Colonic mucosa (tissue), 4 donors: ENCODE measurements around the gene GNAQ. TPM values are rescaled to one million over a fixed set of nuclear protein-coding genes. Genes with fewer than 3 reads are reported as not detected.
A peak's percentile ranks its signal among the peaks of the same experiment; 100 is the strongest.

Experiments
- DNase-seq: peaks from one replicate; pipeline ENCODE4 v3.0.0-alpha.2; 2020
- H3K27ac ChIP-seq: fragments of 200-600 bp; one replicate; pipeline ENCODE4 v1.8.0; 2021
- H3K27me3 ChIP-seq: fragments of 200-600 bp; one replicate; pipeline ENCODE4 v1.8.0; 2021
- H3K36me3 ChIP-seq: fragments of 200-600 bp; one replicate; pipeline ENCODE4 v1.8.0; 2021
- H3K4me1 ChIP-seq: fragments of 200-600 bp; one replicate; pipeline ENCODE4 v1.8.0; 2021; ENCODE audit warnings: mild to moderate bottlenecking
- H3K4me3 ChIP-seq: fragments of 200-600 bp; one replicate; pipeline ENCODE4 v1.8.0; 2021
- H3K9ac ChIP-seq, 2 donors: one replicate each; pipeline ENCODE4 v1.7.0; 2013; ENCODE audit warnings: control low read depth in 2 of 2, low read depth in 2 of 2, low read length in 2 of 2
- H3K9me3 ChIP-seq: fragments of 200-600 bp; one replicate; pipeline ENCODE4 v1.8.0; 2021
- CTCF ChIP-seq: fragments of 200-600 bp; IDR thresholded peaks from one replicate; pipeline ENCODE4 v1.8.0; 2022; ENCODE audit warnings: antibody characterized with exemption, mild to moderate bottlenecking
- intact Hi-C: fragments of 100-400 bp; cut with DNase I; formaldehyde crosslinking; loops from one replicate; pipeline ENCODE4 v1.14.1; 2022
- total RNA-seq, 2 donors: library from RNA; stranded (reverse); fragmentation: NEBNext Ultra II Directional in 1 of 2; extraction: Animal tissue kit (Norgen Biotek cat#: 25700) in 1 of 2; gene quantifications; one replicate each; pipeline ENCODE4 v1.2.1, GENCODE V29; 2021
- donor health status: healthy.
- donor health status: DM: no; HTN: no; CAD: no.
- donor health status: DM: no; HTN: no; CAD: no.

The GNAQ gene
- total RNA-seq, 2 donors from 2014 or later: 75.6 to 105 TPM

GRCh38 chr9:77953590-77953989 is 78.0 kb downstream of the GNAQ start:
- H3K4me3 ChIP-seq: no peak overlapping the region
- no peaks in the 10 kb centered on the region for H3K27me3 ChIP-seq
- no peak overlapping the region for H3K9ac ChIP-seq
- intact Hi-C loops: no loop called here
- H3K4me1 ChIP-seq: peaks cover 5% of the 10 kb centered on the region
- TF ChIP-seq CTCF: no peak
- H3K9me3 ChIP-seq: no peaks in the 10 kb centered on the region
- H3K36me3 ChIP-seq: no peaks in the 10 kb centered on the region
- DNase-seq: no peak
- H3K27ac ChIP-seq: peak overlapping the region; percentile 5

- H3K9me3 ChIP-seq: no peaks in the 10 kb centered on the region
- H3K4me3 ChIP-seq: no peak overlapping the region
- peak overlapping the region; percentile 5 for H3K27ac ChIP-seq
- peaks cover 5% of the 10 kb centered on the region for H3K4me1 ChIP-seq
- no peaks in the 10 kb centered on the region for H3K36me3 ChIP-seq
- intact Hi-C loops: no loop called here
- H3K9ac ChIP-seq: no peak overlapping the region
- no peak for DNase-seq
- no peak for TF ChIP-seq CTCF
- no peaks in the 10 kb centered on the region for H3K27me3 ChIP-seq
Measured at GRCh38 chr9:77952635-77953328, 78.8 kb downstream of the GNAQ start.

GRCh38 chr9:77951369-77951768 is 80.2 kb downstream of the GNAQ start:
- Histone ChIP-seq H3K9ac (no peak overlapping the region), H3K27me3 (no peaks in the 10 kb centered on the region), H3K36me3 (no peaks in the 10 kb centered on the region), H3K4me1 (peaks cover 17% of the 10 kb centered on the region), H3K27ac (no peak overlapping the region), H3K4me3 (no peak overlapping the region), H3K9me3 (no peaks in the 10 kb centered on the region)
- DNase-seq: no peak
- TF ChIP-seq CTCF: no peak
- intact Hi-C loops: no loop called here

GRCh38 chr9:77949751-77950436 is 81.7 kb downstream of the GNAQ start:
- Histone ChIP-seq H3K4me1 (peaks cover 31% of the 10 kb centered on the region), H3K27me3 (no peaks in the 10 kb centered on the region)
- intact Hi-C loops: loop anchor here (10.0 kb wide), 1 partner anchor 95 kb away; no protein-coding TSS in a partner anchor

GRCh38 chr9:77947651-77948050 is 84.0 kb downstream of the GNAQ start:
- no peaks in the 10 kb centered on the region for H3K36me3 ChIP-seq
- TF ChIP-seq CTCF: no peak
- intact Hi-C loops: loop anchor here (10.0 kb wide), 1 partner anchor 93 kb away; no protein-coding TSS in a partner anchor
- peaks cover 27% of the 10 kb centered on the region for H3K4me1 ChIP-seq
- H3K27ac ChIP-seq: peak overlapping the region; percentile 72
- no peaks in the 10 kb centered on the region for H3K27me3 ChIP-seq
- H3K9ac ChIP-seq: peak overlapping the region in 1 of 2 donors; percentile 9
- no peaks in the 10 kb centered on the region for H3K9me3 ChIP-seq
- DNase-seq: no peak
- H3K4me3 ChIP-seq: no peak overlapping the region

More at GRCh38 chr9:77949751-77950436, 81.7 kb downstream of the GNAQ start:
- H3K36me3 ChIP-seq: no peaks in the 10 kb centered on the region
- no peak for DNase-seq
- H3K9me3 ChIP-seq: no peaks in the 10 kb centered on the region
- no peak for TF ChIP-seq CTCF
- H3K27ac ChIP-seq: no peak overlapping the region
- H3K9ac ChIP-seq: no peak overlapping the region
- no peak overlapping the region for H3K4me3 ChIP-seq
